ENCODE data around the gene SIGLEC10. TPM values are rescaled to one million over a fixed set of nuclear protein-coding genes. Genes with fewer than 3 reads are reported as not detected.

SIGLEC10 gene
- total RNA-seq, 2 donors from 2014 or later: 0.29 to 2.7 TPM

DNA sequence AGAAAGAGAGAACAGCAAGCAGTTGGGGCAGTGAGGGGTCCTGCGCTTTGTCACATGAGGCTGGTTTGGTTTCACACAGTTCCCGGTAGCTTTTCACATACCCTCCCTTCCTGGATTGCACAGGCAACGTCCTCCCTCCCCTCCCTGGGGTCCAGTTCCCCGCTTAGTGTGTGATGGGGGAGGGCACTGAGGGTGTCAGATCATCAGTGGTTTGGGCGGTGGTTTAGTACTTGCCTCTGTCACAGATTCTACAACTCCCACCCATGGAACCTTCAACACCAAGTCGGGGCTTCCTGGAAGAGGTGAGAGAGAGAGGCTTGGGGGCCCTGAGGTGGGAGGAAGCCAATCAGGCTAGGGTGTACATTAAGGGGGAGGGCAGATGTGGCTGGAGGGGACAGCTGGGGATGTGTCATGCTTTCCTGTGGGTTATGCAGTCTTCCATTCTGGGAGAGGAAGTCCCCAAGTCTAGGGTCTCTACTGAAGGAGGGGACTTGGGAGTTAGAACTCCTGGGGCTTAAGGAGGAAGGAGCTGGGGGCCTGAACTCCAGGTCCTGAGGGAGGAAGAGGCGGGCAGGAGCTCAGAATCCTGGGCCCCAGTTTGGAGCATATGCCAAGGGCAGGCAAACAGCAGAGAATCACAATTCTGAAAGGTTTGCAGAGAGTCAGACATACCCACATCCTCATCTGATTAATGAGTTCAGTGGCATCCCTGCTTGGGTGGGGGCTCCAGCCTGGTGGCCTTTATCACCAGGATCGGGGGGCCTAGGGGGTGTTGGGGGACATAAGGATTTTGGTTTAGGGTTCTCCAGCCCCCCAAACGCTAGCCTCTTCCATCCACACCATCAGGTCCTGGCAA is 44.6 kb downstream of the SIGLEC10 start, which contains the start of gene NKG7:
TSS of gene NKG7 (minus strand) at position 6 of the 856 bp plus-strand sequence. CDS start 119 bp downstream, outside the sequence.
- peak within 1 kb of the TSS; percentile 68 for H3K4me3 Mint-ChIP-seq
- no peaks in the 10 kb centered on the region for H3K9me3 ChIP-seq (ENCODE audit: control insufficient read depth, low read length, poor library complexity, severe bottlenecking)
- peaks cover 54% of the 10 kb centered on the region for H3K4me1 Mint-ChIP-seq
- ATAC-seq (peak; percentile 63), DNase-seq (peak in 1 of 3 donors; percentile 16)
- H3K27me3 Mint-ChIP-seq: no peaks in the 10 kb centered on the region
- H3K27ac Mint-ChIP-seq: peak within 1 kb of the TSS; percentile 79
- no peaks in the 10 kb centered on the region for H3K36me3 Mint-ChIP-seq (ENCODE audit: low read depth)

DNA sequence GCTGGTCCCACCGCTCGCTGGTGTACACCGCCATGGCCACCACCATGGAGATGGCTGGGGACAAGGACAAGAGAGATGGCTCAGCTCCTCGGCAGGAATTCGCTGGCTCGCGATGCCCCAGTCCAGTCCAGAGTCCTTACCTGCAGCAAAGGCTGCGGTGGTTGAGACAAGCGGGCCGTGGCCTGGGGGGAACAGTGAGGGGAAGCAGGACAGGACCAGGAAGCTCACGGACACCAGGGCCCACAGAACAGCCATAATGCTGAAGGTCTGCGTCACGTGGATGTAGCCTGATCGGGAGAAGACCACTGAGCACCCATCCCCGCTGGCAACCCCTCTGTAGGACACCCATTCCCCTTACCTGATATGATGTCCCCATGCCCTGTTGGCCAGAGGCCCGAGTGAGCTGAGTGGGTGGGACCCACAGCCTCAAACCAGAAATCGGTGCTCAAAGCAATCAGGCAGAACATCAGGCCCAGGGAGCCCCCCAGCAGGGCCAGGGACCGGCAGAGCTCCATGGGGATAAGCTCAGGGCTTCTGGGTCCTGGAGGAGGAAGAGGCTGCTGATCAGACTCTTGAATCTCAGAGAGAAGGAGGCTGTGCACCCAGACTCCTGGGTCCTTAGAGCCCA is 45.3 kb downstream of the SIGLEC10 start:
- ATAC-seq: no peak
- DNase-seq: no peak
- peak overlapping the region; percentile 68 for H3K4me3 Mint-ChIP-seq

GRCh38 chr19:51371186-51371690 is 46.2 kb downstream of the SIGLEC10 start:
- ATAC-seq: no peak
- peak overlapping the region; percentile 56 for H3K27ac Mint-ChIP-seq
- no peaks in the 10 kb centered on the region for H3K27me3 Mint-ChIP-seq
- peaks cover 65% of the 10 kb centered on the region for H3K4me1 Mint-ChIP-seq
- H3K4me3 Mint-ChIP-seq: peak overlapping the region; percentile 60
- DNase-seq: no peak
- no peaks in the 10 kb centered on the region for H3K36me3 Mint-ChIP-seq (ENCODE audit: low read depth)
- H3K9me3 ChIP-seq (ENCODE audit: control insufficient read depth, low read length, poor library complexity, severe bottlenecking): no peaks in the 10 kb centered on the region

More for the DNA sequence above, 45.3 kb downstream of the SIGLEC10 start:
- Mint-ChIP-seq H3K36me3 (ENCODE audit: low read depth) (no peaks in the 10 kb centered on the region), H3K27me3 (no peaks in the 10 kb centered on the region), H3K27ac (peak overlapping the region; percentile 79), H3K4me1 (peaks cover 59% of the 10 kb centered on the region)
- H3K9me3 ChIP-seq (ENCODE audit: control insufficient read depth, low read length, poor library complexity, severe bottlenecking): no peaks in the 10 kb centered on the region

DNA sequence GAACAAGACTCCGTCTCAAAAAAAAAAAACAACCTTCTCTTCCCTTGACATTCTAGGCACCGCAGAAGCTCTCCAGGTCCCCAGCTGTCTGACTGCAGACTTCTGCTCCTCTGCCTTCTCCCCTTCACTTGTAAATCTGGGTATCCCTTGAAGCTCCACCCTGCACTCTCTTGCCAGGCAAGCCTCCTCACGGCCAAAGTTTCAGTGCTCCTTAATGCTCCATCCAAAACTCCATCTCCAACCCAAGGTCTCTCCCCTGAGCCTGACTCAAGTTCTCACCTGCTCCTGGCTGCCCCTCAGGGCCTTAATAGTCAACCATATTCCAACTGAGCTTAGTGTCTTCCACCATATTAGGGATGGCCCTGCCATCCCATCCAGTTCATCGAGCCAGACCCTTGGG is 47.2 kb downstream of the SIGLEC10 start:
- Mint-ChIP-seq H3K4me3 (peak overlapping the region; percentile 43), H3K27me3 (no peaks in the 10 kb centered on the region), H3K27ac (peak overlapping the region; percentile 56), H3K36me3 (ENCODE audit: low read depth) (no peaks in the 10 kb centered on the region), H3K4me1 (peaks cover 65% of the 10 kb centered on the region)
- H3K9me3 ChIP-seq (ENCODE audit: control insufficient read depth, low read length, poor library complexity, severe bottlenecking): no peaks in the 10 kb centered on the region
- no peak for DNase-seq
- ATAC-seq: no peak

GRCh38 chr19:51368366-51369282 is 48.8 kb downstream of the SIGLEC10 start, which contains the start of gene CLDND2:
CLDND2 (minus strand) TSS chr19:51369003; CDS start chr19:51368577, 426 bp downstream.
- H3K27ac Mint-ChIP-seq: peak within 1 kb of the TSS; percentile 95
- no peaks in the 10 kb centered on the region for H3K27me3 Mint-ChIP-seq
- no peaks in the 10 kb centered on the region for H3K36me3 Mint-ChIP-seq (ENCODE audit: low read depth)
- H3K4me1 Mint-ChIP-seq: peaks cover 64% of the 10 kb centered on the region
- H3K9me3 ChIP-seq (ENCODE audit: control insufficient read depth, low read length, poor library complexity, severe bottlenecking): no peaks in the 10 kb centered on the region
- ATAC-seq (no peak), DNase-seq (no peak)
- peak within 1 kb of the TSS; percentile 99 for H3K4me3 Mint-ChIP-seq

- no peaks in the 10 kb centered on the region for H3K9me3 ChIP-seq (ENCODE audit: control insufficient read depth, low read length, poor library complexity, severe bottlenecking)
- Mint-ChIP-seq H3K36me3 (ENCODE audit: low read depth) (no peaks in the 10 kb centered on the region), H3K4me3 (peak overlapping the region; percentile 99), H3K4me1 (peaks cover 67% of the 10 kb centered on the region), H3K27ac (peak overlapping the region; percentile 95), H3K27me3 (no peaks in the 10 kb centered on the region)
- DNase-seq (peak; percentile 86 to 93 (median 88)), ATAC-seq (peak; percentile 84)
These were observed 49.7 kb downstream of the SIGLEC10 start for GRCh38 chr19:51367565-51368365.

GRCh38 chr19:51367255-51367564 is 50.2 kb downstream of the SIGLEC10 start:
- ATAC-seq: no peak
- peak in 1 of 3 donors; percentile 21 for DNase-seq
- H3K27ac Mint-ChIP-seq: peak overlapping the region; percentile 95
- peak overlapping the region; percentile 99 for H3K4me3 Mint-ChIP-seq
- H3K4me1 Mint-ChIP-seq: peaks cover 64% of the 10 kb centered on the region
- no peaks in the 10 kb centered on the region for H3K9me3 ChIP-seq (ENCODE audit: control insufficient read depth, low read length, poor library complexity, severe bottlenecking)
- no peaks in the 10 kb centered on the region for H3K36me3 Mint-ChIP-seq (ENCODE audit: low read depth)
- no peaks in the 10 kb centered on the region for H3K27me3 Mint-ChIP-seq

DNA sequence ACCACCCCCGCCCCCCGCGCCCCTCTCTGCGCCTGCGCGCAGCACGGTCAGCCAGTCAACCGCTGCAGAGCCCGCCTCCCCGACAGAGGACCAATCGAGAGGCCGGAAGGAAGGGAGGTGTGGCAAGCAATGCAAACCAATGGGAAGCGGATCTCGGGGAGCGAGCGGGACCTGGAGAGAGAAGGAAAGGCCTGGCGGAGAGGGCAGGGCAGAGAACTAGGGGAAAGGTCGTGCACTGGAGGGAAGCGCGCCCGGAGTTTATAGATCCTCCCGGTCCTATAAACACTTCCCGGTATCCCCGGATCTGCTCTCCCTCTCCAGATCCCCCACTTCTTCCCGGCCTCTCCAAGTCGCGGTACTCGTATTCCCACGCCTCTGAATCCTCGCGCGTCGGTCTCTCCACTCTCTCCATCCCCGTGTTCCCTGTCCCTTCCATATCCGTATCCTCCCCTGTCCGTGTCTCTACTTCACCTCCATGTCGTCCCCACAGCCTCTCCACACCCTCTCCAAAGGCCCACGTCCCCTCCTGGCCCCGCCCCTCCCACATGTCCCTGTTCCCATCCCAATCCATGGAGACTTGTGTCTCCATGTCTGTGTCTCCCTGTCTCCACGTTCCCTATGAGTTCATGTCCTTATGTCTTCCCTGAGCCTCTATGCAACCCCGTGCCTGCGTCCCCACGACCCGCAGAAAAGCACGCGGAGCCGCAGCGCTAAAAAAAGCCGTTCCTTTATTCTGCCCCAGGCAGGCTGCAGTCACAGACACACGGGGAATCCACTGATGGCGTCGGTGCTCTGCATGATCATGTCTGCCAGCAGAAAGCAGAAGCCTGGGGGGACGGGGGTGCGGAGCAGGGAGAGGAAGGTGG is 50.8 kb downstream of the SIGLEC10 start:
- Mint-ChIP-seq H3K4me3 (peak overlapping the region; percentile 99), H3K27me3 (no peaks in the 10 kb centered on the region), H3K36me3 (ENCODE audit: low read depth) (no peaks in the 10 kb centered on the region), H3K4me1 (peaks cover 59% of the 10 kb centered on the region), H3K27ac (peak overlapping the region; percentile 95)
- peak; percentile 71 for ATAC-seq
- DNase-seq: peak; percentile 78 to 88 (median 88)
- H3K9me3 ChIP-seq (ENCODE audit: control insufficient read depth, low read length, poor library complexity, severe bottlenecking): no peaks in the 10 kb centered on the region

GRCh38 chr19:51365965-51366388 is 51.5 kb downstream of the SIGLEC10 start, which contains the start of gene ETFB:
ETFB (minus strand) TSS chr19:51366388; CDS start chr19:51366326, 62 bp downstream.
- no peak for DNase-seq
- H3K4me1 Mint-ChIP-seq: peaks cover 53% of the 10 kb centered on the region

DNA sequence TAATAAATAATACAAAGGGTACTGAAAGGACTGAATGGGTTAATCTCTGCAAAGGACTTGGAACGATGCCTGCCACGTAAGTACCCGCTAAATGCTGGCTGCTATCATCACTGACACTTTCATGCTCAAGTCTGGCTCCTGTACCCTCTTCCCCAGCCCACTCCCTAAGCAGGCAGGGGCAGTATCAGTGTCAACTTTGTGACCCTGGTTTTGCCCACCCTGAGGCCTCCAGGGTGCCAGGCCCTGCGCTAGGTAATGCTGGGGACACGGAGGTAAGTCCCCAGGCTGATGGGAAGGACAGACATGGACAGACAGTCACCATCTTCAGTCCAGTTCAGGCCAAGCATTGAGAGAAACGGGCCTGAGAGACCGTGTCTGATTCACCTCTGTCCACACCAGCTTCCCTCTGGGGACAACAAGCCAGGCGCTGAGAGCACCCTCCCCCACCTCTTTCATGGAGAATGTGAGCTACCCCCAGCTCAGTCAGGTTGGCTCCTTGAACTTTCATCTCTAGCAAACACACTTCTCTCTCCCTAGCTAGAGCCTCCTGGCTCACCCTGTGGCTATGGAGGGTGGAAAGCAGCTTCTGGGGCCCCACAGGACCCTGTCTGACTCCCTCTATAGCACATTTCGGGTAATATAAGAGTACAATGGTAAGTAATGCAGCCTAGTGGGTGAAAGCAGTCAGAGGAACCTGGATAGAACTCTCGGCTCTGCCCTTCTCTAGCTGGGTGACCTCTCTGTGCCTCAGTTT is 52.1 kb downstream of the SIGLEC10 start:
- H3K9me3 ChIP-seq (ENCODE audit: control insufficient read depth, low read length, poor library complexity, severe bottlenecking): no peaks in the 10 kb centered on the region
- no peak for DNase-seq
- Mint-ChIP-seq H3K4me3 (peak overlapping the region; percentile 99), H3K27me3 (no peaks in the 10 kb centered on the region), H3K27ac (peak overlapping the region; percentile 95), H3K4me1 (peaks cover 47% of the 10 kb centered on the region), H3K36me3 (ENCODE audit: low read depth) (no peaks in the 10 kb centered on the region)
- peak; percentile 25 for ATAC-seq

More at GRCh38 chr19:51365965-51366388, 51.5 kb downstream of the SIGLEC10 start, which contains the start of gene ETFB:
- peak within 1 kb of the TSS; percentile 95 for H3K27ac Mint-ChIP-seq
- no peaks in the 10 kb centered on the region for H3K9me3 ChIP-seq (ENCODE audit: control insufficient read depth, low read length, poor library complexity, severe bottlenecking)
- H3K36me3 Mint-ChIP-seq (ENCODE audit: low read depth): no peaks in the 10 kb centered on the region
- H3K27me3 Mint-ChIP-seq: no peaks in the 10 kb centered on the region
- ATAC-seq: no peak
- peak within 1 kb of the TSS; percentile 99 for H3K4me3 Mint-ChIP-seq

Data from T-helper 17 cell (primary cell).